GM12891 (cell line): Measurements from ENCODE around the gene C12orf75.

Source experiments
- PAX5 ChIP-seq: IDR thresholded peaks from 2 replicates; pipeline ENCODE4 v1.6.1; 2011; ENCODE audit warnings: low read length, moderate library complexity, mild to moderate bottlenecking; ENCODE audit not compliant: insufficient read depth, severe bottlenecking
- POLR2A ChIP-seq: IDR thresholded peaks from 2 replicates; pipeline ENCODE4 v1.6.1; 2011; ENCODE audit warnings: low read depth, low read length, control low read depth
- POLR2AphosphoS5 ChIP-seq: IDR thresholded peaks from 2 replicates; pipeline ENCODE4 v1.6.1; 2011; ENCODE audit warnings: low read depth, low read length, control low read depth
- POU2F2 ChIP-seq: IDR thresholded peaks from 2 replicates; pipeline ENCODE4 v1.6.1; 2011; ENCODE audit warnings: low read depth, mild to moderate bottlenecking, control low read depth, low read length, moderate library complexity
- TAF1 ChIP-seq: IDR thresholded peaks from 2 replicates; pipeline ENCODE4 v1.6.1; 2011; ENCODE audit warnings: low read depth, low read length, control low read depth

GRCh38 chr12:105301696-105302095 is 28.8 kb upstream of the C12orf75 start:
- TF ChIP-seq POLR2A (no peak), TAF1 (no peak), POLR2AphosphoS5 (no peak), PAX5 (no peak), POU2F2 (no peak)
